ENCODE results near the gene KCNK13.

GRCh38 chr14:90109858-90110257 is 48.1 kb downstream of the KCNK13 start:
- TF ChIP-seq CTCF (IDR thresholded peaks at IDR 0.05; ENCODE audit: insufficient read depth, low read length) (peak; percentile 22), POLR2AphosphoS5 (IDR thresholded peaks at IDR 0.05; ENCODE audit: low read depth) (no peak), SPI1 (IDR thresholded peaks at IDR 0.05; ENCODE audit: borderline replicate concordance, low read depth) (no peak)
- TF ChIP-seq, protein P1, sequence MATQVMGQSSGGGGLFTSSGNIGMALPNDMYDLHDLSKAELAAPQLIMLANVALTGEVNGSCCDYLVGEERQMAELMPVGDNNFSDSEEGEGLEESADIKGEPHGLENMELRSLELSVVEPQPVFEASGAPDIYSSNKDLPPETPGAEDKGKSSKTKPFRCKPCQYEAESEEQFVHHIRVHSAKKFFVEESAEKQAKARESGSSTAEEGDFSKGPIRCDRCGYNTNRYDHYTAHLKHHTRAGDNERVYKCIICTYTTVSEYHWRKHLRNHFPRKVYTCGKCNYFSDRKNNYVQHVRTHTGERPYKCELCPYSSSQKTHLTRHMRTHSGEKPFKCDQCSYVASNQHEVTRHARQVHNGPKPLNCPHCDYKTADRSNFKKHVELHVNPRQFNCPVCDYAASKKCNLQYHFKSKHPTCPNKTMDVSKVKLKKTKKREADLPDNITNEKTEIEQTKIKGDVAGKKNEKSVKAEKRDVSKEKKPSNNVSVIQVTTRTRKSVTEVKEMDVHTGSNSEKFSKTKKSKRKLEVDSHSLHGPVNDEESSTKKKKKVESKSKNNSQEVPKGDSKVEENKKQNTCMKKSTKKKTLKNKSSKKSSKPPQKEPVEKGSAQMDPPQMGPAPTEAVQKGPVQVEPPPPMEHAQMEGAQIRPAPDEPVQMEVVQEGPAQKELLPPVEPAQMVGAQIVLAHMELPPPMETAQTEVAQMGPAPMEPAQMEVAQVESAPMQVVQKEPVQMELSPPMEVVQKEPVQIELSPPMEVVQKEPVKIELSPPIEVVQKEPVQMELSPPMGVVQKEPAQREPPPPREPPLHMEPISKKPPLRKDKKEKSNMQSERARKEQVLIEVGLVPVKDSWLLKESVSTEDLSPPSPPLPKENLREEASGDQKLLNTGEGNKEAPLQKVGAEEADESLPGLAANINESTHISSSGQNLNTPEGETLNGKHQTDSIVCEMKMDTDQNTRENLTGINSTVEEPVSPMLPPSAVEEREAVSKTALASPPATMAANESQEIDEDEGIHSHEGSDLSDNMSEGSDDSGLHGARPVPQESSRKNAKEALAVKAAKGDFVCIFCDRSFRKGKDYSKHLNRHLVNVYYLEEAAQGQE (IDR thresholded peaks at IDR 0.05; ENCODE audit: insufficient replicate concordance, low read depth) = no peak
